Astrocyte of the spinal cord (primary cell): ENCODE results near the gene SIGMAR1.
A peak's percentile ranks its signal among the peaks of the same experiment; 100 is the strongest.

ENCODE experiments used
- DNase-seq: peaks from one replicate; pipeline ENCODE4 v3.0.0; 2011; ENCODE audit warnings: low read depth, low spot score
- H3K4me3 ChIP-seq: 2 replicates; pipeline ENCODE4 v1.5.1; 2011; ENCODE audit warnings: low read depth, mild to moderate bottlenecking, low read length, moderate library complexity
- CTCF ChIP-seq: IDR thresholded peaks from 2 replicates; pipeline ENCODE4 v1.5.1; 2012; ENCODE audit warnings: low read depth, mild to moderate bottlenecking, low read length, inconsistent platforms
- in situ Hi-C: cut with HindIII; loops from 2 replicates; pipeline ENCODE4 v1.10.0; 2017; ENCODE audit warnings: low sequenced_read_pairs

The SIGMAR1 gene

GRCh38 chr9:34611811-34612787 is 25.5 kb downstream of the SIGMAR1 start, which contains the start of gene RPP25L:
TSS of gene RPP25L (minus strand) at chr9:34612097. CDS start at chr9:34611296, 801 bp downstream.
- H3K4me3 ChIP-seq: peak within 1 kb of the TSS; percentile 79
- TF ChIP-seq CTCF: no peak
- in situ Hi-C loops: no loop called here
- peak; percentile 82 for DNase-seq

GRCh38 chr9:34611251-34611810 is 26.3 kb downstream of the SIGMAR1 start:
- peak overlapping the region; percentile 79 for H3K4me3 ChIP-seq
- TF ChIP-seq CTCF: no peak
- in situ Hi-C loops: no loop called here
- DNase-seq: no peak

- H3K4me3 ChIP-seq: no peak overlapping the region
- no peak for TF ChIP-seq CTCF
- in situ Hi-C loops: no loop called here
- DNase-seq: no peak
Measured at GRCh38 chr9:34610434-34611206, 27.0 kb downstream of the SIGMAR1 start.

- DNase-seq: no peak
- TF ChIP-seq CTCF: no peak
- in situ Hi-C loops: no loop called here
- H3K4me3 ChIP-seq: no peak overlapping the region
Measured at GRCh38 chr9:34607331-34607730, 30.3 kb downstream of the SIGMAR1 start.

- no peak for DNase-seq
- in situ Hi-C loops: no loop called here
- no peak for TF ChIP-seq CTCF
- H3K4me3 ChIP-seq: no peak overlapping the region
Measured at GRCh38 chr9:34606905-34607304, 30.7 kb downstream of the SIGMAR1 start.

GRCh38 chr9:34606190-34606589 is 31.4 kb downstream of the SIGMAR1 start:
- no peak overlapping the region for H3K4me3 ChIP-seq
- no peak for TF ChIP-seq CTCF
- no peak for DNase-seq
- in situ Hi-C loops: no loop called here
